ENCODE measurements around the gene MTUS2.

The MTUS2 gene

GRCh38 chr13:29111446-29111845, 291.3 kb downstream of the MTUS2 start:
- no peak for DNase-seq

- no peak for DNase-seq
Observed at GRCh38 chr13:29115842-29116241, 295.7 kb downstream of the MTUS2 start.

GRCh38 chr13:29117663-29118062, 297.5 kb downstream of the MTUS2 start:
- no peak for DNase-seq

GRCh38 chr13:29118471-29118870, 298.3 kb downstream of the MTUS2 start:
- DNase-seq = no peak

- DNase-seq = no peak
Observed at GRCh38 chr13:29125191-29125933, 305.2 kb downstream of the MTUS2 start.

GRCh38 chr13:29125934-29126424, 305.8 kb downstream of the MTUS2 start:
- no peak for DNase-seq

GRCh38 chr13:29129616-29130015, 309.5 kb downstream of the MTUS2 start:
- DNase-seq = no peak

GRCh38 chr13:29131159-29131558, 311.0 kb downstream of the MTUS2 start:
- no peak for DNase-seq

- DNase-seq = no peak
Observed at GRCh38 chr13:29131881-29132668, 311.9 kb downstream of the MTUS2 start.

- no peak for DNase-seq
Observed at GRCh38 chr13:29136341-29136740, 316.2 kb downstream of the MTUS2 start.

- no peak for DNase-seq
Observed at GRCh38 chr13:29137016-29137415, 316.9 kb downstream of the MTUS2 start.

- no peak for DNase-seq
Observed at GRCh38 chr13:29137995-29138394, 317.9 kb downstream of the MTUS2 start.

GRCh38 chr13:29140277-29140676, 320.1 kb downstream of the MTUS2 start:
- DNase-seq = no peak

- no peak for DNase-seq
Observed at GRCh38 chr13:29143847-29144246, 323.7 kb downstream of the MTUS2 start.

- DNase-seq = no peak
Observed at GRCh38 chr13:29154390-29154789, 334.3 kb downstream of the MTUS2 start.

GRCh38 chr13:29156136-29156535, 336.0 kb downstream of the MTUS2 start:
- DNase-seq = no peak

GRCh38 chr13:29159871-29160270, 339.7 kb downstream of the MTUS2 start:
- no peak for DNase-seq

- DNase-seq = no peak
Observed at GRCh38 chr13:29160862-29161261, 340.7 kb downstream of the MTUS2 start.

GRCh38 chr13:29161676-29162075, 341.5 kb downstream of the MTUS2 start:
- no peak for DNase-seq

GRCh38 chr13:29162638-29163235, 342.6 kb downstream of the MTUS2 start:
- no peak for DNase-seq

GRCh38 chr13:29164116-29164515, 344.0 kb downstream of the MTUS2 start:
- DNase-seq = no peak

GRCh38 chr13:29165216-29165615, 345.1 kb downstream of the MTUS2 start:
- DNase-seq = no peak

- DNase-seq = no peak
Observed at GRCh38 chr13:29165840-29166239, 345.7 kb downstream of the MTUS2 start.

Measured in hippocampal formation (tissue), 2 donors.